Adipocyte (in vitro differentiated cells): Measurements from ENCODE around the gene TMX4.
A peak's percentile ranks its signal among the peaks of the same experiment; 100 is the strongest.

Experiments
- DNase-seq: peaks from one replicate; pipeline ENCODE4 v3.0.0-alpha.2; 2015; ENCODE audit warnings: low read depth
- H3K27me3 ChIP-seq: replicated peaks from 2 replicates; pipeline ENCODE4 v1.7.0; 2013; ENCODE audit warnings: mild to moderate bottlenecking, low read length, moderate library complexity; ENCODE audit not compliant: control insufficient read depth, insufficient read depth
- H3K36me3 ChIP-seq: 2 replicates; pipeline ENCODE4 v1.7.0; 2013; ENCODE audit warnings: low read length, mild to moderate bottlenecking, moderate library complexity; ENCODE audit not compliant: control insufficient read depth, insufficient read depth, severe bottlenecking
- H3K4me1 ChIP-seq: 2 replicates; pipeline ENCODE4 v1.7.0; 2013; ENCODE audit warnings: mild to moderate bottlenecking, low read length, moderate library complexity; ENCODE audit not compliant: control insufficient read depth, insufficient read depth
- H3K4me3 ChIP-seq: 2 replicates; pipeline ENCODE4 v1.7.0; 2013; ENCODE audit warnings: mild to moderate bottlenecking, low read length, moderate library complexity
- H3K9ac ChIP-seq: 2 replicates; pipeline ENCODE4 v1.7.0; 2013; ENCODE audit warnings: mild to moderate bottlenecking, low read length, moderate library complexity
- H3K9me3 ChIP-seq: 2 replicates; pipeline ENCODE4 v1.7.0; 2013; ENCODE audit warnings: mild to moderate bottlenecking, low read length, moderate library complexity; ENCODE audit not compliant: control insufficient read depth

The TMX4 gene

DNA sequence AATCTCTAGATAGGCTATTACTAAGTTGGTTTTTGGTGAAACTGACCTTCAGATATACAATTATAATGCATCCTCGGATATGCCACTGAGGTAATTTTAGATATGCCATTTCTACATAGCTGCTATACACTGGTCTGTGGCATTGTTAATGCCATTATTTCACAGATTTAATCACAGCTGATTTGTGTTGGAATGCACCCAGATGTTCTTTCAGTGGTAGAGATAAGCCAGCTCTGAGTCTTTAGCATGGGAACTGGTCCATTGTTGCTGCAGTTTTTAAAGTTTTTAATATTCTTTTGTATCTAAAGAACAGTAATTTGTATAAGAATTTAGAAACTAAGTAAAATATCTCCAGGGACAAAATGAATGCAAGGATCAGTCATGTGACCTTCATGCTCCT lies 6.8 kb downstream of the TMX4 start:
- Histone ChIP-seq H3K4me3 (no peak overlapping the region), H3K36me3 (peaks cover 3% of the 10 kb centered on the region), H3K27me3 (no peaks in the 10 kb centered on the region), H3K9ac (no peak overlapping the region), H3K9me3 (no peaks in the 10 kb centered on the region), H3K4me1 (peaks cover 16% of the 10 kb centered on the region)
- peak; percentile 11 for DNase-seq

DNA sequence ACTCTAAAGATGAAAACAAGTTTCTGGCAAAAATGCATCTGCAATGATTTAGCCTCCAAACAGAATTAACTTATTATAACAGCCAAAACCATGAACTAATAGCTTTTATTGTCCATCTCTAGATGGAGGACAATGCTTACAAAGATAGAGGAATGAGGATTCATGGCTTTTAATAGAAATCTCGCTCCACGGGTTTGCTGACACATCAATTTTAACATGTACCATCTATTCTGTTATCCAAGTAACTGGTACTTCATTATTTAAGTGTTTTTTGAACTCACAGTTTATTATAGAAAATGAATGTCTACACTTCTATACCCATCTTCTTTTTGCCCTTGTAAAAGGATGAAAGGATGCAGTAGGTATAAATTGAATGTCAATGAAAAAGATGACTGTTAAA lies 10.8 kb downstream of the TMX4 start:
- Histone ChIP-seq H3K4me3 (no peak overlapping the region), H3K27me3 (no peaks in the 10 kb centered on the region), H3K4me1 (peaks cover 16% of the 10 kb centered on the region), H3K9ac (no peak overlapping the region), H3K9me3 (no peaks in the 10 kb centered on the region), H3K36me3 (peaks cover 7% of the 10 kb centered on the region)
- DNase-seq, result no peak

DNA sequence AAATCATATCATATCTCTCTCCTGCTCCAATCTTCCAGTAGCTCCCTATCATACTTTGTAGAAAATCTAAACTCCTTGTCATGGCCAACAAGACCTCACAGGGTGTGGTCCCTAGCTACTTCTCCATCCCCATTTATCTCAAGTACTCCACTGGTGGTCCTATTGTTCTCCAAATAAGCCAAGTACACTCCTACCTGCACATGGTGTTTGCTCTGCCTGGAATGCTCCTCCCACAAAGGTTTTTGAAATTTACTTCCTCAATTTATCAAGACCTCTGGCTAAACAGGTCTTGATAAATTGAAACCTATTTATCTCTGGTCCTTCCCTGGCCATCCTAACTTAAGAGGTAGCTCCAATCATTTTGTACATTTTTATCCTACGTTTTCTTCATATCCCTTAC lies 12.1 kb downstream of the TMX4 start:
- Histone ChIP-seq H3K4me3 (no peak overlapping the region), H3K36me3 (peaks cover 7% of the 10 kb centered on the region), H3K9ac (no peak overlapping the region), H3K9me3 (no peaks in the 10 kb centered on the region), H3K4me1 (peaks cover 16% of the 10 kb centered on the region), H3K27me3 (no peaks in the 10 kb centered on the region)
- no peak for DNase-seq

DNA sequence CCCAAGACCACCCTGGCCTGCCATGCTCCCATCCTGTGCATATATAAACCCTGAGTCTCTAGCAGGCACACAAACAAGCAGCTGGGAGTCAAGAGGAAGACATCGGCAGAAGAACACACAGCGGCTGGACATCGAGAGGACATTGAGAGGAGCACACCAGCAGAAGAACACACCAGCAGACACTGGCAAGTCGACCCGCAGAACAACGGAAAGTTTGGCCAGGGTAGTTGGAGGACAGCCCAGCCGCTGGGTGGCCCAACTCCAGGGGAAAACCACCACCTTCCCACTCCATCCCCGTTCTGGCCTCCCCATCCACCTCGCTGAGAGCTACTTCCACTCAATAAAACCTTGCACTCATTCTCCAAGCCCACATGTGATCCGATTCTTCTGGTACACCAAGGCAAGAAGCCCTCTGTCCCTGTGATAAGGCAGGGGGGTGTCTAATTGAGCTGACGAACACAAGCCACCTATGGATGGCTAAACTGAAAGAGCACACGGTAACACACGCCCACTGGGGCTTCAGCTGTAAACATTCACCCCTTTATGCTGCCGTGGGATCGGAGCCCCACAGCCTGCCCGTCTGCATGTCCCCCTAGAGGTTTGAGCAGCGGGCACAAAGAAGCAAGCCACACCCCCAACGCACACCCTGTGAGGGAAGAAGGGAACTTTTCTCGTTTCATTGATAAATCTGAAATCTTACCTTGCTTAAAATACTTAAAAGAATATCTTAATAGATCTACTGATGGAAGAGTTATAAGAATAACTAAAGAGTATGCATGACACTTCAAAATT lies 13.8 kb downstream of the TMX4 start:
- Histone ChIP-seq H3K9ac (no peak overlapping the region), H3K4me1 (peaks cover under 1% of the 10 kb centered on the region), H3K27me3 (no peaks in the 10 kb centered on the region), H3K9me3 (no peaks in the 10 kb centered on the region), H3K4me3 (no peak overlapping the region), H3K36me3 (peaks cover 7% of the 10 kb centered on the region)
- DNase-seq, result no peak

DNA sequence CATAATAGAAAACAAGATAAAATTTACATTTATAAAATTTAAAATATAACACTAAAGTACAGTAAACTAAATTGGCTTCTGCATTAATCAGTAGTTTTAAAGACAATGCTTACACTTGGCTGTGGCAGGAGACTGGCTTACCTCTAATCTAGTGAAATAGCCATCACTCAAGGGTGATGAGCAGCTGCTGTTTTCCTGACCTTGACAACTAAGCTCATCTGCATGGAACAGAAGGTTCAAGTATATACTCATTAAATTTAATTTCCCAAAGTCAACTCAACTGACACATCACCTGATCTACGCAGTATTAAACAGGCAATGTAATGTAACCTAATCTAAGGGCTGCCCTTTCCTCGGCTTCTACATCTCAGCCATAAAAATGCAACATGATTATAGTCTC lies 14.5 kb downstream of the TMX4 start:
- Histone ChIP-seq H3K27me3 (no peaks in the 10 kb centered on the region), H3K9ac (no peak overlapping the region), H3K4me3 (no peak overlapping the region), H3K9me3 (no peaks in the 10 kb centered on the region), H3K4me1 (no peaks in the 10 kb centered on the region), H3K36me3 (peaks cover 7% of the 10 kb centered on the region)
- DNase-seq, result no peak

DNA sequence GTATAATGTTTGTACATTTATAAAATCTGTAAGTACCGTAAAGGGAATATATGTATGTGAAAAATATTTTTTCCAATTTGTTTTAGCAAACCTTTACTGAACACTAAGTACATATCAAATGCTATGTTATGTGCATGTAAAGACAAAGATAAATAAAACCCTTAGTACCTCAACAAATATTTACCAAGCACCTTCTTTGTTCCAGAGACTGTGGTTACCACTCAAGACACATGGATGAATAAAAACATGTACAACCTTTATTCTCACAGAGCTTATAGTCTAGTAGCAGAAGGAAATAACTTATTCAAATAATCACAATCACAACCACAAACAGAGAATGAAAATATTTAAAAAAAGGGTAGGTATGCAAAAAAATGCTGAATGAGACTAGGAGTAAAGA lies 17.5 kb downstream of the TMX4 start:
- no peaks in the 10 kb centered on the region for H3K4me1 ChIP-seq
- H3K9me3 ChIP-seq, result no peaks in the 10 kb centered on the region
- DNase-seq, result no peak
- H3K36me3 ChIP-seq, result peaks cover 31% of the 10 kb centered on the region
- H3K27me3 ChIP-seq, result no peaks in the 10 kb centered on the region
- no peak overlapping the region for H3K9ac ChIP-seq
- H3K4me3 ChIP-seq, result no peak overlapping the region

DNA sequence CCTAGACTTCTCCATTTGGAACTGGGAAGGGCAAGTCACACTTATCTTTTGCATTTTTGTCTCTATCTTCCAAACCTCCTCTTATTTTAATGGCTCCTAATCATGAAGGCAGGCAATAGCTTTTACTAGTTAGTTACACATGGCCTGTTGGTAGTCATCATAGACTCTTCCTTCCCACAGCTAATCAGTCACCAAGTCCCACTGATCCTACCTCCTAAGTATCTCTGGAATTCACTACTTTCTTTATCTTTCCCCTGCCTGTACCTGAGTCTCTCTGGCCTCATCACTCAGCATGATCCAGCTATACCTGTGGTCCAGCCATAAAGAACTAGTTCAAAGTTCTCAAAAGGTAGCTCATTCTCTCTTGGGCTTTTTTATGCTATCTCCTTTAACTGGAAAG lies 18.8 kb downstream of the TMX4 start:
- no peaks in the 10 kb centered on the region for H3K27me3 ChIP-seq
- peaks cover 35% of the 10 kb centered on the region for H3K36me3 ChIP-seq
- H3K9ac ChIP-seq, result no peak overlapping the region
- H3K9me3 ChIP-seq, result no peaks in the 10 kb centered on the region
- H3K4me1 ChIP-seq, result no peaks in the 10 kb centered on the region
- no peak for DNase-seq
- no peak overlapping the region for H3K4me3 ChIP-seq

DNA sequence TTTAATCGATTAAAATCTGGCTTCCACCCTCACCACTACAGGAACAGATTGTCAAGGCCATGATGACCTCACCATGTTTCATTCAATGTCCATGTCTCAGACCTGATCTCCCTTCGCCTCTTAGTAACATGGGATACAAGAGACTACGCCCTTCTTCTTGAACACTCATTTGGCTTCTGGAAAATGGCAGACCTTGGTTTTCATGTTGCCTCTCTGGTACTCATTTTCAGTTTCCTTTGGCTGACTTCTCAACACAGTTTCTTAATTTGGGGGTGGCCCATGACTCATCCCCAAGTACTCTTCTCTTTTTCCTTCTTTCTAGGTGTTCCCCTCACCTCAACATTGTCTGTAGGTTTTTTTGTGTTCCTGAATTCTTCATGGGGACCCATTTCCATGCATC lies 22.7 kb downstream of the TMX4 start:
- no peak overlapping the region for H3K9ac ChIP-seq
- peaks cover 14% of the 10 kb centered on the region for H3K9me3 ChIP-seq
- no peaks in the 10 kb centered on the region for H3K27me3 ChIP-seq
- no peak for DNase-seq
- H3K36me3 ChIP-seq, result peaks cover 67% of the 10 kb centered on the region
- no peak overlapping the region for H3K4me3 ChIP-seq
- no peaks in the 10 kb centered on the region for H3K4me1 ChIP-seq

DNA sequence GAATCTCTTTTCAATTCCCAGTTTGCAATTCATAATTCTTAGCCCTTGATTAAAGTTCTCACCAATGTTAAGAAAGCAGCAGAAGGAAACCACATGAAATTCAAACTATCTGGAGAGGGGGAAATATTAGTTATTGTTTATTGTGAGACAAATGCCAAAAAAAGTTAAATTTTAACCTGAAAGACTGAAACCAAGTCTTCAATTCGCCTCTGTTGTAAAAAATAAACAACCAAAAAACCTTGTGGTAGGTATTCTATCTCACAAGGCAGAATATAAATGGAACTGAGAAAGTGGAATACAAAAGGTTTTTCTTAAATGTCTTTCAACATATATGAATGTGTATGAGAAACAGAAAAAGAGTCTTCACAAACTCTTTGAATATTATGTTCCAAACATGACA lies 24.8 kb downstream of the TMX4 start:
- Histone ChIP-seq H3K4me1 (no peaks in the 10 kb centered on the region), H3K36me3 (peaks cover 69% of the 10 kb centered on the region), H3K4me3 (no peak overlapping the region), H3K27me3 (no peaks in the 10 kb centered on the region), H3K9me3 (peaks cover 14% of the 10 kb centered on the region), H3K9ac (no peak overlapping the region)
- no peak for DNase-seq

DNA sequence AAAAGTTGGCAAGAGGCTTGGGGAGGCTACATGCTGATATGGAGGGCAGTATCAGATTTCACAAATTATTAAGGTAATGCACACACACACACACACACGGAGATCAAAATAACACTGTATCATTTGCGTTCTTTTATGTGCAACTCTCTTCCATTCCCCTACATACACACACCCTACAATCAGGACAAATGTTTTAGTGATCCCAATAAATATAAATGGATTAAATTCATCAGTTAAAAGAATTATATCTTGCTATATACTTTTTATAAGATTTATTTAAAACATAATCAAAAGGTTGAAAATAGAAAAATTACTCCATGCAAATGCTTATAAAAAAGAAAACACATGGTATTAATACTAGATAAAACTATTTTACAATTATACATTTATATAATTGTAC lies 25.9 kb downstream of the TMX4 start:
- no peaks in the 10 kb centered on the region for H3K4me1 ChIP-seq
- H3K36me3 ChIP-seq, result peaks cover 58% of the 10 kb centered on the region
- no peak overlapping the region for H3K9ac ChIP-seq
- H3K27me3 ChIP-seq, result no peaks in the 10 kb centered on the region
- DNase-seq, result no peak
- H3K4me3 ChIP-seq, result no peak overlapping the region
- H3K9me3 ChIP-seq, result peaks cover 14% of the 10 kb centered on the region

DNA sequence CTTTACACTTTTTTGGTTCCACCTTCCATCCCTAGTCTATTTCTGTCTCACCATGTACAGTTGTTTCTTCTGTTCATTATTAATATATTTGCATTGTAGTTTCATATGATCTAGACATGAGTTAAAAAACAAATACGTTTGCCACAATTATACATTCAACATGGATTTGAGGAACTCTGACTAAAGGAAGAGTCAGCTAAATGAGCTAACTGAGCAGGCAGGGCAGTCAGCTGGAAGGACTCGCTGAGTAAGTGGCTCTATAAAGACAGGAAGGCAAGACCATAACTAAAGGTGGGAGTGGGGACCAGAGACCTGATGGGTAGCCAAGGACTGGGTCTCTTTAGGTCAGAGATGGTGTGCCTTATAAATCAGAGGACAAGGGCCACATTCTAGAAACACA lies 26.3 kb downstream of the TMX4 start:
- Histone ChIP-seq H3K4me3 (no peak overlapping the region), H3K9ac (no peak overlapping the region), H3K36me3 (peaks cover 53% of the 10 kb centered on the region), H3K9me3 (peaks cover 14% of the 10 kb centered on the region), H3K4me1 (no peaks in the 10 kb centered on the region), H3K27me3 (no peaks in the 10 kb centered on the region)
- DNase-seq, result no peak

DNA sequence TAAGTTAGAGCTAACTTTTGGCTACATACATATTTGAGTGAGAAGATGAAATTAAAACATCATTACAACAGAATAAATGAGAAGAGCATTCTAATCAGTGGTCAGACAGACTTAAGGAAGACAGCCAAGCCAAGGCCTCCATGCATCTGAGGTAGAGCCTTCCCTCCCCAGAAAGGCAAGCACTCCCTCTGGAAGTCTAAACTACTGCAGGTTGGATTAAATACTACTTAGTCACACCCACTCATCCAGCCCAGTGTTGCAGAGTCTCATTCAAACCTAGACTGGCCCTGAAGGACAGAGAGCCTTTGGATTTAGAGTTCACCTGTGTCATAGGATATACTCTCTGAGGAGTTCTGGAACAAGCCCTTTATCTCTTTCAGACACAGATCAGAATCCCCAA lies 29.2 kb downstream of the TMX4 start:
- Histone ChIP-seq H3K9ac (no peak overlapping the region), H3K4me3 (no peak overlapping the region), H3K4me1 (no peaks in the 10 kb centered on the region), H3K9me3 (peaks cover 14% of the 10 kb centered on the region), H3K27me3 (no peaks in the 10 kb centered on the region), H3K36me3 (peaks cover 37% of the 10 kb centered on the region)
- DNase-seq, result no peak
